HG03139 (cell line): Measurements from ENCODE around the gene LDLRAD2.
"Not testable (repeated sequence)": the region's sequence is repeated elsewhere in the genome, so short reads cannot be mapped to it uniquely, and the experiment has no call there.

Source experiments
- ATAC-seq: cut with Tn5 transposase; IDR thresholded peaks from one replicate; pipeline ENCODE4 v1.9.1; 2021; ENCODE audit not compliant: unreplicated experiment

Gene LDLRAD2

DNA sequence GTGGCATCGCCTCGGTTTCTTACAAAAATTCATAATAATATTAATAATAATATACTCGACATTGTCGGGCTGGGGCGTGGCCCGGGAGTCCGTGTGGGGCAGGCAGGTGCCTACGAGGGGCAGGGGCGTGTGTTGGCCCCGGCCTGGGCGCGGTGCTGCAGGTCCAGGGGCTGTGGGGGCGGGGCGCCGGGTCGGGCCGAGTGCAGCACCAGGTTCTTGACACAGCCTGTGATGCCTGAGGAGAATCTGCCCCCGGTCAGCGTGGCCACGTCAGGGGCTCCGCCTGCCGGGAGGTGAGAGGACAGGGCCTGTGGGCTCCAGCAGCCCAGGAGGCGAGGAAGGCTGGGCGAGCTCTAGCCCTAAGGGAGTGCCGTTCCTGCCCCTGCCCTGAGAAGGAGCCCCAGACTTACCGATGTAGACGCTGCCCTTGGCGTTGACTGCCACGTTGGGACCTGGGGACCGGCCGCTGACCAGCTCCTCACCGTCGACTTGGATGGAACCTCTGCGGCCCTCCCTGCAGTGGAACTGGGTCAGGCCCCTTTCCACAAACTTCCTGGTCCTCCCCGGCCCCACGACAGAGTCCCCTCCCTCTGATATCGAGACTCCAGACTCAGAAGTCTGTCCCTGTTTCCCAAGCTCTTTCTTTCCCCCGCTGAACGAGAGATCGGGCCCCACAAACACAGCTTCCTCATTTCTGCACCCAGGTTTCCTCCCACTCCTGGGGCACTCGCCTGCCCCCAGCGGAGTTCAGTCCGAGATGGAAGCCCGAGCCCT lies 11.3 kb downstream of the LDLRAD2 start:
- no peak for ATAC-seq

DNA sequence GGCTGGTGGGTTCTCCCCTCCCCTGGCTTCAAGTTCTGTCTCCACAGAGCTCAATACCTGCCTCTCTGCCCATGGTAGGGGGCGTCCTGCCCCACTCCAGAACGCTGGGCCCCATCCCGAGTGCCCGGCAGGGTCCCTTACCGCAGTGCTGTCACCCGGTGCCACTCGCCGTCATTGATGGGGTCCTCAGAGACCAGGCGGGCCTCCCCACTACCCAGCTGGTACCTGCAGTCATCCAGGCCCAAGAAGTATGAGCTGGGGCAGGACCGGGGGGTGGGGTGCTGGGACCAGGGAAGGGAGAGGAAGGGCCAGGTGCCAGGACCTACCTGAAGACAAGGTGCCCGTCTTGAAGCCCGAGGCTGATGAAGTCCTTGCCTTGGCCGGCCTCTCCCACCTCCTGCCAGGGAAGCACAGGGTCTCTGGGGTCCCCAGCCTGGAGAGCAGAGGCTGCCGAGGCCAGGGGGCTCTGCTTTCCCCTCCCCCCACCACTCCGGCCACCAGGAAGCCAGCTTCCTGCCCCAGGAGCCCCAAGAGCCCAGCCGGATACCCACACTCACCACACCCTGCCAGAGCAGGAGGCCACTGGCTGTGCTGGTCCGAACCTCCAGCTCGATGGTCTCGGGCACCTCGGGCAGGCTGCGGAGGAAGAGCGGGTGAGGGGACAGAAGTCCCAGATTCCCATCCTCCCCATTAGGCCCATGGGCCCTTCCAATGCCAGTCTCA lies 12.1 kb downstream of the LDLRAD2 start:
- no peak for ATAC-seq

DNA sequence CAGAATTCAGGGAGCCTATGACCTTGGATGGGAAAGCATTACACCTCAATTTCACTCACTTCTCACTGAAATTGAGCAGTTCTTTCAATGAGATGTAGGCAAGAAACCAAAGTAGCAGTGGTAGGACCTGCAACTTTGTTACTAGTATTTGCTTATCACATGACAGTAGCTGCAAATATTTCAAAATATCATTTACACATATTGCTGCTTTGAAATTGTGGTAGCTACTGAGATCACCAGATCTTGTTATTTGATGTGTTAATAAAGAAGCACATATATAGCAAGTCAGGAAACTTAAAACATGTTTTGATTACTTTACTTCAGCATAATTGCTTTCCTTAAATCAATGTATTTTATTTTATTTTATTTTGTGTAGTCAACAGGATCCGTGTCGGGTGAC lies 12.9 kb downstream of the LDLRAD2 start:
- no peak for ATAC-seq

GRCh38 chr1:21825393-21825792 lies 13.3 kb downstream of the LDLRAD2 start:
- no peak for ATAC-seq

DNA sequence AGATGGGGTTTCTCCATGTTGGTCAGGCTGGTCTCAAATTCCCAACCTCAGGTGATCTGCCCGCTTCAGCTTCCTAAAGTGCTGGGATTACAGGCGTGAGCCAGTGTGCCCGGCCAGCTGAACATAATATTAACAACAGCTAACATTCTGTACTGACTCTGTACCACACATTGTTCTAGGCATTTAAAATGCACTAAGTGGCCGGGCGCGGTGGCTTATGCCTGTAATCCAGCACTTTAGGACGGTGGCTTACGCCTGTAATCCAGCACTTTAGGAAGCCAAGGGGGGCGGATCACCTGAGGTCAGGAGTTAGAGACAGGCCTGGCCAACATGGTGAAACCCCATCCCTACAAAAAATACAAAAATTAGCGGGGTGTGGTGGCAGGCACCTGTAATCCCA lies 14.6 kb downstream of the LDLRAD2 start:
- ATAC-seq, result not testable (repeated sequence)

GRCh38 chr1:21827141-21827679 lies 15.1 kb downstream of the LDLRAD2 start:
- ATAC-seq, result no peak

DNA sequence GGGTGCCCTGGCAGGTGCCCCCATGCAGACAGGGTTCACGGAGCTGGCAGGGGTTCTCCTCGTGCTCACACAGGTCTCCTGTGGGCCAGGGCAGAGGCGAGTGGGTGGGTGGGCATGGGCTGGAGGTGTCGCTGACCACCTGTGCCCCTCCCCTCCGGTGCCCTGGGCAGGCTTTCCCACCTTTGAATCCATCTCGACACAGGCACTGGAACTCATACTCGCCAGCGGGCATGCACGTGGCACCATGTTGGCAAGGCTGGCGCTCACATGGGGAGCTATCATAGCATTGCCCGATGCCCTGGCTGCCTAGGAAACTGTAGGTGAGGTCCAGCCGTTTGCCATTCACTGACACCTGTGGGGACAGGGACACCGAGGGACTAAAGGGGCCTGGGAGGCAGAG lies 16.0 kb downstream of the LDLRAD2 start:
- ATAC-seq, result no peak

GRCh38 chr1:21828506-21829210 lies 16.6 kb downstream of the LDLRAD2 start:
- ATAC-seq, result no peak

- no peak for ATAC-seq
These were observed 17.2 kb downstream of the LDLRAD2 start for GRCh38 chr1:21829294-21829693.

- ATAC-seq, result no peak
These were observed 18.9 kb downstream of the LDLRAD2 start for GRCh38 chr1:21830792-21831453.

DNA sequence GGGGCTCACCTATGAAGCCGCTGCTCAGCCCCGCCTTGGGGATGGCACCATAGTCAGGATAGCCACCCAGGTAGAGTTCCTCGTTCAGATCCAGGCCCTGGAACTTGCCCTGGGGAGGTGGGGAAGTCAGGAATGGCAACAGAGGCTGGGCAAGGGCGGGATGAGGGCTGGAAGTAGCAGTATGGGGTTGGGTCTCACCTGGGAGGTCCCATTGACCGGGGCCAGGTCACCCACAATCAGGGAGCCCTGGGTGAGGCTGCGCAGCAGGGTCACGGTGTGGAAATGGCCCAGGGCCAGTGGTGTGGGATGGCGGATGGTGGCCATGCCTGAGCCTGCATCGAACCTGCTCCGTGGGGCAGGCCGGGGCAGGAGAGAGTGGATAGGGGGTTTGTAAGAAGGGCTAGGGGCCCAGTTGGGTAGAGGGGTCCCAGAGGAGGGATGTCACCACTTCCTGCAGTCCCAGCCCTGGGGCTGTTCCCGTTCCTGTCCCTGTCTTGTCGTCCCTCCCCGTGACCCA lies 19.4 kb downstream of the LDLRAD2 start:
- ATAC-seq, result no peak

GRCh38 chr1:21833392-21833976 lies 21.4 kb downstream of the LDLRAD2 start:
- ATAC-seq, result no peak

- ATAC-seq, result no peak
These were observed 22.0 kb downstream of the LDLRAD2 start for GRCh38 chr1:21834094-21834493.

GRCh38 chr1:21834666-21835065 lies 22.6 kb downstream of the LDLRAD2 start:
- ATAC-seq, result no peak

DNA sequence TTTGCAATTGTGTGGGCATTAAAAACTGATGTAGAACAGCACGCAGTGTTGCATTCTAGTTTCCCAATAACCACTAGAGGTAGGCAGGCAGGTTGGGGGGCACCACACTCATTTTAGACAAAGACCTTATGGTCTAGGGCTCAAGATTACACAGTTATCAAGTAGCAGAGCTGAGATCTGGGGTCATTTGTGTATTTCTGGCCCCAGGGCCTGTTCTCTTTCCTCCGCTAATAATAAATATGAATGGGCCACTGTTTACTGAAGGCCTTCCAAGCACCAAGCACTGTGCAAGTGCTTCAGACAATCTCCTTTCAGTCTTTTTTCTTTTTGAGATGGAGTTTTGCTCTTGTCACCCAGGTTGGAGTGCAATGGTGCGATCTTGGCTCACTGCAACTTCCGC lies 23.9 kb downstream of the LDLRAD2 start:
- no peak for ATAC-seq

DNA sequence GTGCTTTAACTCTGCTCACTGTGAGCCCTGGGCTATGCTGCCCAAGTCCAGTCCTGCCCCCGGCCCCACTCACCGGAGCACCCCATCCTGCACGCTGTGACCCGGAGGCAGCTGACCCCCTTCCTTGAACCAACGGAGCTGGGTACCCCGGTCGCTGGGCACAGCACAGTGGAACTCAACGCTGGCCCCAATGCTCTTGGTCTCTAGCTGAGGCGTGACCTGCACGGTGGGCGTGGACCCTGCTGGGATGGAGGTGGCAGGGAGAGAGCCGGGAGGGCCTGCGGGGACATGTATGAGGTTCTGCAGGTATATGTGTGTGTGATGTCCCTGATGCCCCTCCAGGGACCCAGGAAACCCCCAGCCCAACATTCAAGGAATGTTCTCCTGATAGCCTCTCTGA lies 24.7 kb downstream of the LDLRAD2 start:
- ATAC-seq, result no peak

- ATAC-seq, result no peak
These were observed 25.4 kb downstream of the LDLRAD2 start for GRCh38 chr1:21837476-21837875.

DNA sequence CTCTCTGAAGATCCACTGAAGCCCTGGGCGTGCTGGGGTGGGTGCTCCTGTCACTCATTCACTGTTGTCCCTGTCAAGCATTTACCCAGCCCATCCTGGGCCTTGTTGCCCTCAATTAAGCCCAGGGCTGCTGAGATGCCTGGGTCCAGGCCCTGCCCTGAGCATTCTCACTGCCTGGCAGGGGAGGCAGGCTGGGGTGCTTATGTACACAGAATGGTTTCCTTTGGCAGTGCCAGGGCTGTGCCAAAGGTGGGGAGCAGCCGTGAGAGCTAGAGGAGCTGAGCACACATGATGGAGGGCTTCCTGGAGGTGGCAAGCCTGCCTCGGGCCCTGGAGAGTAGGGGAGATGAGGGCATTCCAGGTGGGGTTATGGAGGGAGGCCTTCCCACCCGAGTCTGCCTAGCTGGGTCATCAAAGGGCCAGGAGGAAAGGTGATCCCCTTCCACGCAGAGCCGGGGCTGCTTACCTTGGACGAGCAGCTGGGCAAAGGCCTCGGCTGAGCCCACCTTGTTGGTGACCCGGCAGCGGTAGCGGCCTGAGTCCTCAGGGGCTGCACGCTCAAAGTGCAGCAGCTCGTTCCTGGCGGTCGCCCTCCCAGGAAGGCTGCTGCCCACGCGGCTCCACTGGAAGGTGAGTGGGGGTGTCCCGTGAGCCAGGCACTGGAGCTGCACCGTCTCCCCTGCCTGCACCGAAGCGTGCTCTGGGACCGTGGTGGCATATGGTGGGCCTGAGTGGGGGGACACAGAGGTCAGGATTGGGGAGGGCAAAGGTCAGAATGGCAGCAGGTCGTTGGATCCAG lies 26.5 kb downstream of the LDLRAD2 start:
- ATAC-seq, result no peak

DNA sequence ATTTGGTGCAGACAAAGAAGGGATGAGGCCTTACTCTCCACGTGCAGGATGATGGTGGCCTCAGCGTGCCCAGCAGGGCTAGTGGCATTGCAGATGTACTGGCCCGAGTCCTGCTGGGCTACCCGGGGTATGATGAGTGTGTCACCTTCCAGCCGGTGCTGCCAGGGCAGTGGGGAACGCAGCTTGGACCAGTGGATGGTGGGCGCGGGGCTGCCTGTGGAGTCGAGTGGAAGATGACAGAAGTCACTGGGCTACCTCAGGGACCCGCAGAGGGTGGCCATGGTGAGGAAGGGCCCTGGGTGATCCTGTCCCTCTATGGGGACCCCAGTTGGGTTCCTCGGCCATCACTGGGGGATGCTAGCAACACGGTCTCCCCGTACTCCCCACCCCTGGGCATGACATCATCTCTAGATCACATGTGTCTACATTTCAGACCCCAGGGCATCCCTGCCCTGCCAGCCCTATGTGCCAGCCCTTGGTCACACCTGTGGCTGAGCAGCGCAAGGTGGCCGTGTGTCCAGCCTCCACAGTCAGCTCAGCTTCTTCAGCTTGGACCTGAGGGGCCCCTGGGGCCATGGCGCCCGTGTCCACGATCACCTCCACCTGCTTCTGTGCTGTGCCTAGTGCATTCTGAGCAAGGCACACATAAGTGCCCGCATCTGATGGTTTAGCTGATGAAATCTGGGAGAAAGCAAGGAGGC lies 27.4 kb downstream of the LDLRAD2 start:
- no peak for ATAC-seq
